SK-N-MC (cell line): Measurements from ENCODE around the gene GTF3C2.

ENCODE experiments used
- EZH2 ChIP-seq: fragments of 200-600 bp; sonication (generic); IDR thresholded peaks from one replicate; pipeline ENCODE4 v1.6.1; 2017; ENCODE audit warnings: antibody characterized with exemption
- FOXP2 ChIP-seq: optimal IDR thresholded peaks from 2 replicates; pipeline ENCODE3; 2011; ENCODE audit warnings: mild to moderate bottlenecking, moderate library complexity; ENCODE audit not compliant: insufficient read depth; ENCODE audit errors: extremely low read length, control extremely low read depth
- POLR2AphosphoS5 ChIP-seq: IDR thresholded peaks from 2 replicates; pipeline ENCODE4 v1.6.1; 2012; ENCODE audit warnings: mild to moderate bottlenecking, low read depth, low read length, borderline replicate concordance

DNA sequence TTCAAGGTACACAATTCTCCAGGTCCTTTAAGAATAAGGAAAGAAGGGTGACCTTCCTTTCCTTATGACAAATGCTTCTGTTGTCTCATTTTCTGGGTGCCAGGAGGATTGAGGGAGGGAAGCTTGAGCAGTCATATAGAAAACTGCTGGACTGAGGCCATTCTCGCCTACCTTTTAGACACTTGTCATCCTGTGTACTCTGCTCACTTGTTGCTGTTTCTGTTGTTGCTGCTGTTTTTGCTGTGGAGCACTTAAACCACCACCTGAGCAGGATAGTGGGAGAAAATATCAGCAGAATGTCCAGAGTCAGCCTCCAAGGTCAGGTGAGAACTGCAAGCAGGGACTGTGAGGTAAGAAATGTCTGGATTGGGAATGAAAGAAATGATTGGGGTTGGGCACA lies 78.6 kb downstream of the GTF3C2 start:
- no peak for TF ChIP-seq POLR2AphosphoS5
- TF ChIP-seq EZH2 = no peak
- no peak for TF ChIP-seq FOXP2
